GM21515 (cell line): Measurements from ENCODE around the gene FAM236D.
"Not testable (repeated sequence)": the region's sequence is repeated elsewhere in the genome, so short reads cannot be mapped to it uniquely, and the experiment has no call there.

Experiments
- ATAC-seq: cut with Tn5 transposase; IDR thresholded peaks from one replicate; pipeline ENCODE4 v1.9.1; 2021; ENCODE audit not compliant: unreplicated experiment

FAM236D gene

DNA sequence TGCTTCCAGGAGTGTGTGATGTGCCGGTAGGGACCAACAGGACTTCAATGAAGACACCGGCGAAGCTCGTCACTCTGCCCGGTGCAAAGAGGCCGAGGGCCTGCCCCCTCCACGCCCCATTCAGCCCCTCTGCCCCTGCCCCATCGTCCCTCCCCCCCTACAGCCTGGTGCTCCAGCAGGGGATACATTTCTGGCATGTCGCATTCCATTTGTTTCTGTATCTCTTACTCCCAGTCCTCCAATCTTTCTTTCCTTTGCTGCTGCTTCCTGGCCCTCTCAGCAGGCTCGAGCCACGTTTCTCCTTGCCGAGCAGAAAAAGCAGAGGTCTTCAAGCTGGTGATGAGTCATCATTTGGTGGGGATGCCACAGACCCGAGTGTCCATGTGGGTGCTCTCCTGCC is at the start of gene FAM236D:
Gene FAM236D (minus strand): TSS at position 101 of the 400 bp plus-strand sequence. CDS start 100 bp downstream, at position 1.
- ATAC-seq = not testable (repeated sequence)

DNA sequence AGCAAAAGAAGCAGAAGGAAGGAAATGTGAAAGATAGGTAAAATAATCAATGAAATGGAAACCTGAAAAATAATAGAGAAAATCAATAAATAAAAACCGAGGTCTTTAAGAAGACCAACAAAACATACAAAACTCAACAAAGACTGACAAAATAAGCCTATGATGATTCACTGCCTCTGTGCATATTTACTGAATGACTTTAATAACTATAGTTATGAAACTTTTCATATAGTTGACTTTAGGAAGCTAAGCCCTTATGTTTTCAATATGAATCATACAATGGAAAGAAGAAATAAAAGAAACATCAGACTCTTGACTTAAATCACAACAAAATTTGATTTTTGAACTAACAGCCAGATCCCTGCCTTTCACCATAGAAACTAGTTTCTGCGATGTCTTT is 29.5 kb upstream of the FAM236D start:
- ATAC-seq = not testable (repeated sequence)

DNA sequence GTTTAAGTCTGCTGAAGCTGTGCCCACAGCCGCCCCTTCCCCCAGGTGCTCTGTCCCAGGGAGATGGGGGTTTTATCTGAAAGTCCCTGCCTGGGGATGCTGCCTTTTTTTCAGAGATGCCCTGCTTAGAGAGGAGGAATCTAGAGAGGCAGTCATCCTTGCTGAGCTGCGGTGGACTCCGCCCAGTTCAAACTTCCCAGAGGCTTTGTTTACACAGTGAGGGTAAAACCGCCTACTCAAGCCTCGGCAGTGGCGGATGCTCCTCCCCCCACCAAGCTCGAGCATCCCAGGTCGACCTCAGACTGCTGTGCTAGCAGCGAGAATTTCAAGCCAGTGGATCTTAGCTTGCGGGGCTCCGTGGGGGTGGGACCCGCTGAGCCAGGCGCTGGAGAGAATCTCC is 22.7 kb upstream of the FAM236D start:
- ATAC-seq = not testable (repeated sequence)

GRCh38 chrX:72790390-72790789 is 17.6 kb downstream of the FAM236D start:
- ATAC-seq = not testable (repeated sequence)

- not testable (repeated sequence) for ATAC-seq
Measured at GRCh38 chrX:72788142-72788541, 19.9 kb downstream of the FAM236D start.

DNA sequence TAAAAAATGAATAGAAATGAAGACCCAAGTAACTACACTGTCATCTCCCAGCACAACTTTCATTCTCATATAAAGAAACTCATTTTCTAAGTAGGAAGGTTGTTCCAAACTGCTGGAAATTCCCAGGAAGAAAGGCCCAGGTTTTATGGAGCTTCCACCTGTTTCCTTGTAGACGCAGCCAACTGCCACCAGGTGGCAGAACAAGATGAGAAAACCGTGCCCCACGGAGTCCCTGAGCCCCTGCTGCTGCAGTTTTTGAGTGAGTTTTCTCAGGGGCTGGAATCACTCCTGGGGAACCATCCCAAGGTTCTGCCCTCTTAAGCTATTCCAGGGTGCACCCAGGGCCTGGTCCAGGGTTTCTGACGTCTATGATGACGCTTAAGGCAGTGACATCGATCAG is 24.0 kb downstream of the FAM236D start:
- not testable (repeated sequence) for ATAC-seq

DNA sequence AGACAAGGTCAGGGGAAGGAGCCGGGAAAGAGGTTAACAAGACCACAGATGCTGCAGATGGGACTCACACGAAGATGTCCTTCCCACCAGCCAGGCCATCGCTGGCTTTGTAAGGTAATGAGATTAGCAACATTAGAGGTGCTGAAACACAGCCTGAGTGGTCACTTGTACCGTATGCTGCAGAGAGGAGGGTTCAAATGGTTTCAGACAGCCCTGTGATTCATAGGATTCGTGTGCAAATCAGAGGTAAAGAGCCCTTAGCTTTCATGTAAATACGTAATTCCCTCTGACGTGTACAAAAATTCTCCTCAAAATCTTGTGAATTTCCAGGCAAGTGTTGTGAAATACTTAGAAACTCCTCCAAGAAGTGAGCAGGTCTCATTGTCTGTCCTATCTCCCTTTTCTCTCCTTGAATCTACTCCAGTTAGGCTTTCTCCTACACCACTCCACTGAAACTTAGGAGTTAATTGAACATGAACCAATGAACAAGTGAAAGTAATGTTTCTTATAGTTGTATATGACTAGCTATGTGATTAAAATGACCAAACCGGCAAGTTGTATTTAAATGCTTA is 24.6 kb downstream of the FAM236D start:
- not testable (repeated sequence) for ATAC-seq

GRCh38 chrX:72782560-72782959 is 25.4 kb downstream of the FAM236D start, which contains the start of gene FAM236B:
Gene FAM236B, minus strand, starts transcription at chrX:72782660. Its CDS starts 100 bp downstream, at chrX:72782560.
- not testable (repeated sequence) for ATAC-seq

DNA sequence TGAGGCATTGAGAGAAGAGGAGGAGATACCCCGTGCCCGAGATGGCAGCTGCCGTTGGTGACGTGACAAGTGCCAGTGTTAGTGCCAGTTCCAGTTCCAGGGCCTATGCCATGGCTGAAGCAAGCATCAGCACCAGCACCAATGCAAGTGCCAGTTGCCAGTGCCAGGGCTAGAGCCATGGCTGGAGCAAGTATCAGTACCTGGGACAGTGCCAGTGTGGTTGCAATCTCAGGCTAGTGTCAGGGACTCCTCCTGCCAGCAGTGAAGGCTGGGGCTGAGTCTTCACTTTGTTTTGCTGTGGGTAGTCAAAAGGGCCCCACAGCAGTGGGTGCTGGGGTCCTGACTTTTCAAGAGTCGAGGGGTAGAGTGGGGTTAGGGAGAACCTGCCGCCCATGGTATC is 29.9 kb downstream of the FAM236D start:
- ATAC-seq = not testable (repeated sequence)

DNA sequence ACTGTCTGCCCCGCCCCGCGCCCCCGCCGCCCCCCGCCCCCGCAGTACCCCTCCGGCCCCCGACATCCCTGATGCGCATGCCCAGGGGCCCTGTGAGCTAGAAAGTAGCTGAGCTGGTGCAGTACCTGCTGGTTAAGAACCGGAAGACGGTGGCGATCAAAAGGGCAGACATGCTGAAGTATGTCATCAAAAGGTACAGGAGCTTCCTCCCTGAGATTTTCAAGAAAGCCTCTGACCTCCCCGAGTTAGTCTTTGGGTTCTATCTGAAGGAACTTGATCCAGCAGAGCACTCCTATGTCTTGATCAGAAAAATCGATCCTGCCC is 30.6 kb downstream of the FAM236D start:
- not testable (repeated sequence) for ATAC-seq

DNA sequence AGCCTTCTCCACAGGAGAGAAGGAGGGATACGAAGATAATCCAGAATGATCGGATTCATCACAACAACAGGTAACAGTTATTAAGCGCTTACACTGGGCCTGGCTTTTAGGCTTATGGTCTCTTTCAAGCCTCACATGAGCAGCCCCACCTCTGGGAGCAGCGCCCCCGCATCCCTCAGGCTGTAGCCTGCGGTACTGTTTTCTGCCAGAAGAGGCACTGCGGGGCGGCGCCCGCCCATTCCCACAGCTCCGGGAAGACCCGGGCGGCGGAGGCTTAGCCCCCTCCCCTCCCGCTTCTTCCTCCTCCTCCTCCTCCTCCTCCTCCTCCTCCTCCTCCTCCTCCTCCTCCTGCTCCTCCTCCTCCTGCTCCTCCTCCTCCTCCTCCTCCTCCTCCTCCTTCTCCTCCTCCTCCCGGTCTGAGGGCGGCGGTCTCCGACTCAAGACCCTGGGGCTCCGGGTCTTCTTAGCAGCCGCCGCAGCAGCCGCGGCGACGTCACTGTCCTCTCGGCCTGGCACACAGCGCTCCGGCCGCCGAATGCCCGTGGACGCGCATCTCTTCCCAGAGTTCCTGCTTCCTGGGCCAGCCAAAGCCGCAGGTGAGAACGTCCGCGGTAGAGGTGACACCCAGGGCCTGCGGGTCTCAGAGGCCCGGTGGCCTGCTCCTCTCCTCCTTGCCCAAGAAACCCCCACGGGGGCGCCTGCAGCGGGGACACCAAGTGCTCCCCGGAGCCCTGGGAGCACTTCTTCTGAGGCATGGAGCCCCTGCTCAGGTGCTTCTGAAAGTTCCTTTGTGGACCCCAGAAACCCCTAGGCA is 31.1 kb downstream of the FAM236D start, which contains the start of gene DMRTC1B:
Gene DMRTC1B (plus strand): TSS at position 238 of the 814 bp plus-strand sequence. CDS start 68,246 bp downstream, outside the sequence.
- ATAC-seq = peak; percentile 78

DNA sequence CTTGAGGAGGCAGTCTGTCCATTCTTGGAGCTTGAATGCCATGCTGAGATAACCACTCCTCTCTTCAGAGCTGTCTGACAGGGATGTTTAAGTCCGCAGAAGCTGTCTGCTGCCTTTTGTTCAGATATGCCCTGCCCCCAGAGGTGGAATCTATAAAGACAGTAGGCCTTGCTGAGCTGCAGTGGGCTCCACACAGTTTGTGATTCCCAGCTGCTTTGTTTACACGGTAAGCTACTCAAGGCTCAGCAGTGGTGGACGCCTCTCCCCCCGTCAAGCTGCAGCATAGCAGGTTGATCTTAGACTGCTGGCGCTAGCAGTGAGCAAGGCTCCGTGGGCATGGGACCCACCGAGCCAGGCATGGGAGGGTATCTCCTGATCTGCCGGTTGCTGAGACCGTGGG is 47.6 kb downstream of the FAM236D start:
- not testable (repeated sequence) for ATAC-seq
